HCT116 (cell line): ENCODE measurements around the gene CADPS. TPM values are rescaled to one million over a fixed set of nuclear protein-coding genes. Genes with fewer than 3 reads are reported as not detected.

Experiments used
- ATAC-seq: fragments of 200-7000 bp; cut with Tn5 transposase; 2 replicates; pipeline ENCODE4 v1.9.1; 2020; ENCODE audit warnings: mild to moderate bottlenecking, moderate library complexity
- BruUV-seq: library from RNA; stranded (reverse); fragments of 400-500 nt; replicated peaks from 2 replicates; lab custom pipeline; 2021; lab: Mats Ljungman, UMichigan
- CTCF ChIA-PET: fragments of 300-600 bp; sonication (Branson Sonifier 250); formaldehyde crosslinking; loops from one replicate; lab custom pipeline; 2021; ENCODE audit warnings: antibody characterized with exemption; lab: Charles Lee
- POLR2A ChIA-PET: fragments of 300-600, 350-600 bp; sonication (Branson Sonifier 250); formaldehyde crosslinking; loops from one replicate; lab custom pipeline; 2021; ENCODE audit warnings: antibody characterized with exemption; lab: Charles Lee
- RAD21 ChIA-PET, 2 experiments: fragments of 300-600 bp; sonication (Branson Sonifier 250); formaldehyde crosslinking; loops; one replicate each; lab custom pipeline; 2023; ENCODE audit warnings: low total read pairs in 2 of 2; ENCODE audit not compliant: uncharacterized antibody in 2 of 2, unreplicated experiment in 2 of 2, low non-redundant PET in 1 of 2; lab: Charles Lee
- DNase-seq: peaks from one replicate; pipeline ENCODE4 v3.0.0-alpha.2; 2010; ENCODE audit warnings: low read depth, low spot score
- H2AFZ ChIP-seq: fragments of 200-600 bp; shearing (Covaris generic), sonication (generic); 2 replicates; pipeline ENCODE4 v1.6.1; 2017; ENCODE audit warnings: low read depth, mixed run types, mixed read lengths, antibody characterized with exemption, low read length; ENCODE audit not compliant: poor library complexity, severe bottlenecking
- H3K27ac ChIP-seq: 2 replicates; pipeline ENCODE4 v1.5.1; 2012; ENCODE audit warnings: low read depth, low read length
- H3K27me3 ChIP-seq: fragments of 200-600 bp; sonication (generic); 2 replicates; pipeline ENCODE4 v1.6.1; 2016; ENCODE audit warnings: mixed run types, low read length, mixed read lengths; ENCODE audit not compliant: insufficient read depth
- H3K36me3 ChIP-seq, 2 experiments: fragments of 200-500 bp in 1 of 2; fragments of 200-600 bp in 1 of 2; sonication (Bioruptor generic) in 1 of 2; sonication (generic) in 1 of 2; 2 replicates each; pipeline versions ENCODE4 v1.5.1 to v1.6.1; 2014 to 2016; ENCODE audit warnings: low read length in 2 of 2, inconsistent platforms in 1 of 2, mixed read lengths in 1 of 2, mixed run types in 1 of 2; ENCODE audit not compliant: insufficient read depth in 2 of 2, control insufficient read depth in 1 of 2
- H3K4me1 ChIP-seq, 2 experiments: fragments of 200-600 bp in 1 of 2; sonication (generic) in 1 of 2; 2 replicates each; pipeline versions ENCODE4 v1.5.1 to v1.6.1; 2012 to 2017; ENCODE audit warnings: low read length in 2 of 2, inconsistent platforms in 1 of 2, mild to moderate bottlenecking in 1 of 2, mixed read lengths in 1 of 2, mixed run types in 1 of 2, moderate library complexity in 1 of 2; ENCODE audit not compliant: insufficient read depth in 2 of 2, control insufficient read depth in 1 of 2
- H3K4me2 ChIP-seq: fragments of 200-600 bp; sonication (generic); 2 replicates; pipeline ENCODE4 v1.6.1; 2017; ENCODE audit warnings: mixed run types, low read length, mixed read lengths
- H3K4me3 ChIP-seq, 2 experiments: fragments of 200-600 bp in 1 of 2; sonication (generic) in 1 of 2; replicated peaks in 1 of 2; 2 replicates each; pipeline ENCODE4 v1.5.1; 2011 to 2016; ENCODE audit warnings: low read length in 2 of 2, control low read depth in 1 of 2, low read depth in 1 of 2, mild to moderate bottlenecking in 1 of 2, mixed read lengths in 1 of 2, mixed run types in 1 of 2
- H3K79me2 ChIP-seq: fragments of 200-600 bp; sonication (generic); 2 replicates; pipeline ENCODE4 v1.6.1; 2017; ENCODE audit warnings: mild to moderate bottlenecking, mixed run types, low read length, moderate library complexity, mixed read lengths; ENCODE audit not compliant: insufficient read depth
- H3K9ac ChIP-seq: fragments of 200-600 bp; sonication (generic); 2 replicates; pipeline ENCODE4 v1.6.1; 2016; ENCODE audit warnings: low read length, mixed read lengths
- H3K9me2 ChIP-seq: fragments of 200-600 bp; sonication (generic), shearing (Covaris generic); 2 replicates; pipeline ENCODE4 v1.6.1; 2017; ENCODE audit warnings: mixed run types, mild to moderate bottlenecking, moderate library complexity; ENCODE audit not compliant: insufficient read depth
- H3K9me3 ChIP-seq, 2 experiments: fragments of 200-500 bp in 1 of 2; fragments of 200-600 bp in 1 of 2; sonication (Bioruptor generic) in 1 of 2; sonication (generic) in 1 of 2; 2 replicates each; pipeline ENCODE4 v1.6.1; 2014 to 2017; ENCODE audit warnings: low read length in 2 of 2, mixed read lengths in 2 of 2, inconsistent platforms in 1 of 2, low read depth in 1 of 2, mild to moderate bottlenecking in 1 of 2, mixed run types in 1 of 2, moderate library complexity in 1 of 2; ENCODE audit not compliant: control insufficient read depth in 1 of 2, insufficient read depth in 1 of 2
- H4K20me1 ChIP-seq: fragments of 200-600 bp; sonication (generic), shearing (Covaris generic); 2 replicates; pipeline ENCODE4 v1.6.1; 2017; ENCODE audit warnings: mixed run types, mild to moderate bottlenecking, moderate library complexity; ENCODE audit not compliant: insufficient read depth
- CBX3 ChIP-seq: IDR thresholded peaks from 2 replicates; pipeline ENCODE4 v1.6.1; 2012; ENCODE audit warnings: low read depth
- CEBPB ChIP-seq: IDR thresholded peaks from 2 replicates; pipeline ENCODE4 v1.6.1; 2012; ENCODE audit warnings: low read depth
- EGR1 ChIP-seq: IDR thresholded peaks from 2 replicates; pipeline ENCODE4 v1.6.1; 2012; ENCODE audit warnings: low read depth
- ELF1 ChIP-seq: IDR thresholded peaks from 2 replicates; pipeline ENCODE4 v1.6.1; 2012; ENCODE audit warnings: low read depth, borderline replicate concordance
- EZH2 ChIP-seq: fragments of 200-600 bp; sonication (generic); IDR thresholded peaks from 2 replicates; pipeline ENCODE4 v1.6.1; 2017; ENCODE audit warnings: antibody characterized with exemption, mixed run types
- FOSL1 ChIP-seq: IDR thresholded peaks from 2 replicates; pipeline ENCODE4 v1.6.1; 2012; ENCODE audit warnings: low read depth
- POLR2A ChIP-seq: IDR thresholded peaks from 2 replicates; pipeline ENCODE4 v1.7.0; 2011; ENCODE audit warnings: borderline replicate concordance; ENCODE audit not compliant: insufficient read depth, insufficient read length; ENCODE audit errors: extremely low read depth
- RAD21 ChIP-seq: IDR thresholded peaks from 2 replicates; pipeline ENCODE4 v1.6.1; 2012; ENCODE audit warnings: low read depth, mild to moderate bottlenecking
- SIN3A ChIP-seq: IDR thresholded peaks from 2 replicates; pipeline ENCODE4 v1.6.1; 2012; ENCODE audit warnings: low read depth
- SP1 ChIP-seq: IDR thresholded peaks from 2 replicates; pipeline ENCODE4 v1.6.1; 2012; ENCODE audit warnings: low read depth
- SRF ChIP-seq: IDR thresholded peaks from 2 replicates; pipeline ENCODE4 v1.6.1; 2012; ENCODE audit warnings: low read depth
- TCF7L2 ChIP-seq: IDR thresholded peaks from 2 replicates; pipeline ENCODE4 v1.7.0; 2011; ENCODE audit warnings: borderline replicate concordance, inconsistent platforms; ENCODE audit not compliant: insufficient read depth, insufficient read length; ENCODE audit errors: extremely low read depth
- YY1 ChIP-seq: IDR thresholded peaks from 2 replicates; pipeline ENCODE4 v1.6.1; 2011; ENCODE audit warnings: low read length, low read depth, moderate library complexity, mild to moderate bottlenecking; ENCODE audit not compliant: insufficient replicate concordance; ENCODE audit errors: extremely low read depth
- ZFX ChIP-seq: fragments of 450-650 bp; IDR thresholded peaks from 2 replicates; pipeline ENCODE4 v1.6.1; 2017
- ZNF274 ChIP-seq: fragments of 200-500 bp; sonication (Bioruptor generic); IDR thresholded peaks from 2 replicates; pipeline ENCODE4 v1.6.1; 2014; ENCODE audit warnings: mild to moderate bottlenecking, low read depth, low read length, inconsistent platforms
- intact Hi-C: fragments of 100-400 bp; cut with micrococcal nuclease; formaldehyde crosslinking; loops from 2 replicates; pipeline ENCODE4 v1.10.0; 2022
- total RNA-seq: library from RNA; stranded (reverse); gene quantifications from one replicate; pipeline ENCODE4 v1.2.1, GENCODE V29; 2021; ENCODE audit not compliant: unreplicated experiment
- TF ChIP-seq, protein P1 (sequence below): IDR thresholded peaks from 2 replicates; pipeline ENCODE4 v1.6.1; 2011; ENCODE audit warnings: mild to moderate bottlenecking, low read length, moderate library complexity; ENCODE audit not compliant: insufficient replicate concordance; ENCODE audit errors: extremely low read depth
- TF ChIP-seq, protein P2 (sequence below): IDR thresholded peaks from 2 replicates; pipeline ENCODE4 v1.6.1; 2012; ENCODE audit warnings: low read depth
- TF ChIP-seq, protein P3 (sequence below), 3 experiments: fragments of 200-600 bp in 1 of 3; sonication (generic) in 1 of 3; IDR thresholded peaks in 2 of 3; conservative IDR thresholded peaks in 1 of 3; 2 replicates each; pipeline ENCODE4 v1.5.1; 2012 to 2017; ENCODE audit warnings: low read depth in 2 of 3, low read length in 2 of 3, antibody characterized with exemption in 1 of 3, borderline replicate concordance in 1 of 3, control low read depth in 1 of 3, mild to moderate bottlenecking in 1 of 3, mixed read lengths in 1 of 3, mixed run types in 1 of 3, moderate library complexity in 1 of 3; ENCODE audit not compliant: insufficient read depth in 1 of 3
- TF ChIP-seq, protein P4 (sequence below): IDR thresholded peaks from 2 replicates; pipeline ENCODE4 v1.6.1; 2012
- TF ChIP-seq, protein P5 (sequence below): IDR thresholded peaks from 2 replicates; pipeline ENCODE4 v1.6.1; 2012

Gene CADPS
- total RNA-seq, 1 experiment from 2014 or later = not detected

DNA sequence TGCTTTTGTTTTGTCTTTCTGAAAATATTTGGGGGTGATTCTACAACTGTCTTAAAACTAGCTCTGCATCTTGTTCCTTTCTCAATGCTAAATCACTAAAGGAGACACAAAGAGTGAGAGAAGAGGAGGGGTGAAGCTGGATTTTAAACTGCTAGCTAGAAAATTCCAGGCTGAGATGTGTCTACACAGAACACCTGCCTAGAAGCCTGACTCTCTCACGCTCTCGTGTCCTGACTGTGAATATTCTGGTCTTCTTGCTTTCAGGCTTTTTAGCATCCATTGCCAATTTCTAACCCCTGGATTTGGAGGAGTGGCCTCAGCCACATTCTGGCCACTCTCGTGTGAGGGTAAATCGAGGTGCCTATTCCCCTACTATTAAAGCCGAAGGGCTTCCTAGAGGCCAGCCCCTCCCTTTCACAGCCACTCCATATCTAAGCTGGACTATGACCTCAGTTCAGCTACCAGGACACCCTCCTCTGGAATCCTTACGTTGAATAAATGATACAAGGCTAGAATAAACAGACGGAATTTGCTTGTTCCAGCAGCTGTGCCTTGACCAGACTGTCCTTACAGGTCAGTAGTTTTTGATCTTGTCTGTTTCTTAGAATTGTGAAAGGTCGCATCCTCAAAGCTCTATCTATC is 353.6 kb downstream of the CADPS start:
- H3K4me3 ChIP-seq = no peak overlapping the region
- DNase-seq = no peak
- ChIA-PET POLR2A (no interaction called here), CTCF (no interaction called here), RAD21 (no interaction called here)
- no peak overlapping the region for H3K4me2 ChIP-seq
- H4K20me1 ChIP-seq = no peaks in the 10 kb centered on the region
- H3K27ac ChIP-seq = no peak overlapping the region
- H3K9me3 ChIP-seq = no peaks in the 10 kb centered on the region
- no TSS peak for BruUV-seq
- H3K9ac ChIP-seq = no peak overlapping the region
- no peak for ATAC-seq
- no peak overlapping the region for H2AFZ ChIP-seq
- H3K36me3 ChIP-seq = no peaks in the 10 kb centered on the region
- no peaks in the 10 kb centered on the region for H3K9me2 ChIP-seq
- no peaks in the 10 kb centered on the region for H3K4me1 ChIP-seq
- no peaks in the 10 kb centered on the region for H3K79me2 ChIP-seq
- no peak for TF ChIP-seq SIN3A
- no peak for TF ChIP-seq TCF7L2
- TF ChIP-seq ELF1 = no peak
- TF ChIP-seq CBX3 = no peak
- TF ChIP-seq, protein P1, sequence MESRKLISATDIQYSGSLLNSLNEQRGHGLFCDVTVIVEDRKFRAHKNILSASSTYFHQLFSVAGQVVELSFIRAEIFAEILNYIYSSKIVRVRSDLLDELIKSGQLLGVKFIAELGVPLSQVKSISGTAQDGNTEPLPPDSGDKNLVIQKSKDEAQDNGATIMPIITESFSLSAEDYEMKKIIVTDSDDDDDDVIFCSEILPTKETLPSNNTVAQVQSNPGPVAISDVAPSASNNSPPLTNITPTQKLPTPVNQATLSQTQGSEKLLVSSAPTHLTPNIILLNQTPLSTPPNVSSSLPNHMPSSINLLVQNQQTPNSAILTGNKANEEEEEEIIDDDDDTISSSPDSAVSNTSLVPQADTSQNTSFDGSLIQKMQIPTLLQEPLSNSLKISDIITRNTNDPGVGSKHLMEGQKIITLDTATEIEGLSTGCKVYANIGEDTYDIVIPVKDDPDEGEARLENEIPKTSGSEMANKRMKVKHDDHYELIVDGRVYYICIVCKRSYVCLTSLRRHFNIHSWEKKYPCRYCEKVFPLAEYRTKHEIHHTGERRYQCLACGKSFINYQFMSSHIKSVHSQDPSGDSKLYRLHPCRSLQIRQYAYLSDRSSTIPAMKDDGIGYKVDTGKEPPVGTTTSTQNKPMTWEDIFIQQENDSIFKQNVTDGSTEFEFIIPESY = no peak
- TF ChIP-seq CEBPB = no peak
- TF ChIP-seq YY1 = no peak
- TF ChIP-seq SP1 = no peak
- TF ChIP-seq RAD21 = no peak
- no peak for TF ChIP-seq FOSL1
- TF ChIP-seq, protein P2, sequence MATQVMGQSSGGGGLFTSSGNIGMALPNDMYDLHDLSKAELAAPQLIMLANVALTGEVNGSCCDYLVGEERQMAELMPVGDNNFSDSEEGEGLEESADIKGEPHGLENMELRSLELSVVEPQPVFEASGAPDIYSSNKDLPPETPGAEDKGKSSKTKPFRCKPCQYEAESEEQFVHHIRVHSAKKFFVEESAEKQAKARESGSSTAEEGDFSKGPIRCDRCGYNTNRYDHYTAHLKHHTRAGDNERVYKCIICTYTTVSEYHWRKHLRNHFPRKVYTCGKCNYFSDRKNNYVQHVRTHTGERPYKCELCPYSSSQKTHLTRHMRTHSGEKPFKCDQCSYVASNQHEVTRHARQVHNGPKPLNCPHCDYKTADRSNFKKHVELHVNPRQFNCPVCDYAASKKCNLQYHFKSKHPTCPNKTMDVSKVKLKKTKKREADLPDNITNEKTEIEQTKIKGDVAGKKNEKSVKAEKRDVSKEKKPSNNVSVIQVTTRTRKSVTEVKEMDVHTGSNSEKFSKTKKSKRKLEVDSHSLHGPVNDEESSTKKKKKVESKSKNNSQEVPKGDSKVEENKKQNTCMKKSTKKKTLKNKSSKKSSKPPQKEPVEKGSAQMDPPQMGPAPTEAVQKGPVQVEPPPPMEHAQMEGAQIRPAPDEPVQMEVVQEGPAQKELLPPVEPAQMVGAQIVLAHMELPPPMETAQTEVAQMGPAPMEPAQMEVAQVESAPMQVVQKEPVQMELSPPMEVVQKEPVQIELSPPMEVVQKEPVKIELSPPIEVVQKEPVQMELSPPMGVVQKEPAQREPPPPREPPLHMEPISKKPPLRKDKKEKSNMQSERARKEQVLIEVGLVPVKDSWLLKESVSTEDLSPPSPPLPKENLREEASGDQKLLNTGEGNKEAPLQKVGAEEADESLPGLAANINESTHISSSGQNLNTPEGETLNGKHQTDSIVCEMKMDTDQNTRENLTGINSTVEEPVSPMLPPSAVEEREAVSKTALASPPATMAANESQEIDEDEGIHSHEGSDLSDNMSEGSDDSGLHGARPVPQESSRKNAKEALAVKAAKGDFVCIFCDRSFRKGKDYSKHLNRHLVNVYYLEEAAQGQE = no peak
- TF ChIP-seq, protein P3, sequence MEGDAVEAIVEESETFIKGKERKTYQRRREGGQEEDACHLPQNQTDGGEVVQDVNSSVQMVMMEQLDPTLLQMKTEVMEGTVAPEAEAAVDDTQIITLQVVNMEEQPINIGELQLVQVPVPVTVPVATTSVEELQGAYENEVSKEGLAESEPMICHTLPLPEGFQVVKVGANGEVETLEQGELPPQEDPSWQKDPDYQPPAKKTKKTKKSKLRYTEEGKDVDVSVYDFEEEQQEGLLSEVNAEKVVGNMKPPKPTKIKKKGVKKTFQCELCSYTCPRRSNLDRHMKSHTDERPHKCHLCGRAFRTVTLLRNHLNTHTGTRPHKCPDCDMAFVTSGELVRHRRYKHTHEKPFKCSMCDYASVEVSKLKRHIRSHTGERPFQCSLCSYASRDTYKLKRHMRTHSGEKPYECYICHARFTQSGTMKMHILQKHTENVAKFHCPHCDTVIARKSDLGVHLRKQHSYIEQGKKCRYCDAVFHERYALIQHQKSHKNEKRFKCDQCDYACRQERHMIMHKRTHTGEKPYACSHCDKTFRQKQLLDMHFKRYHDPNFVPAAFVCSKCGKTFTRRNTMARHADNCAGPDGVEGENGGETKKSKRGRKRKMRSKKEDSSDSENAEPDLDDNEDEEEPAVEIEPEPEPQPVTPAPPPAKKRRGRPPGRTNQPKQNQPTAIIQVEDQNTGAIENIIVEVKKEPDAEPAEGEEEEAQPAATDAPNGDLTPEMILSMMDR (IDR thresholded peaks at IDR 0.05 in 2 of 3, conservative IDR thresholded peaks at IDR 0.05 in 1 of 3; ENCODE audit: borderline replicate concordance in 1 of 3, insufficient read depth in 1 of 3, low read depth in 2 of 3, low read length in 2 of 3) = no peak
- no peak for TF ChIP-seq SRF
- TF ChIP-seq, protein P4, sequence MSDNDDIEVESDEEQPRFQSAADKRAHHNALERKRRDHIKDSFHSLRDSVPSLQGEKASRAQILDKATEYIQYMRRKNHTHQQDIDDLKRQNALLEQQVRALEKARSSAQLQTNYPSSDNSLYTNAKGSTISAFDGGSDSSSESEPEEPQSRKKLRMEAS = no peak
- TF ChIP-seq ZFX = no peak
- TF ChIP-seq, protein P5, sequence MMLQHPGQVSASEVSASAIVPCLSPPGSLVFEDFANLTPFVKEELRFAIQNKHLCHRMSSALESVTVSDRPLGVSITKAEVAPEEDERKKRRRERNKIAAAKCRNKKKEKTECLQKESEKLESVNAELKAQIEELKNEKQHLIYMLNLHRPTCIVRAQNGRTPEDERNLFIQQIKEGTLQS = no peak
- no peak for TF ChIP-seq ZNF274
- TF ChIP-seq EZH2 = no peak
- TF ChIP-seq POLR2A = no peak
- TF ChIP-seq EGR1 = no peak
- TF ChIP-seq, all 23 proteins: peak for 0
- intact Hi-C loops = no loop called here
- peaks cover 77% of the 10 kb centered on the region for H3K27me3 ChIP-seq
